NT2/D1 (cell line): ENCODE data around the gene HRH3.

Experiments used
- DNase-seq: peaks from one replicate; pipeline ENCODE4 v3.0.0-alpha.2; 2011; ENCODE audit warnings: low read depth, low spot score
- H3K27me3 ChIP-seq: 2 replicates; pipeline ENCODE4 v1.6.0; 2011; ENCODE audit warnings: mild to moderate bottlenecking; ENCODE audit not compliant: insufficient read length, insufficient read depth
- H3K36me3 ChIP-seq: 2 replicates; pipeline ENCODE4 v1.6.1; 2011; ENCODE audit warnings: mild to moderate bottlenecking, low read length, mixed read lengths; ENCODE audit not compliant: insufficient read depth, insufficient read length
- H3K4me1 ChIP-seq: 2 replicates; pipeline ENCODE4 v1.5.1; 2011; ENCODE audit not compliant: insufficient read depth, insufficient read length
- H3K4me3 ChIP-seq: 2 replicates; pipeline ENCODE4 v1.5.1; 2011; ENCODE audit warnings: low read depth; ENCODE audit not compliant: insufficient read length
- H3K9ac ChIP-seq: 2 replicates; pipeline ENCODE4 v1.6.0; 2011; ENCODE audit warnings: low read depth; ENCODE audit not compliant: insufficient read length
- H3K9me3 ChIP-seq: 2 replicates; pipeline ENCODE4 v1.5.1; 2011; ENCODE audit warnings: mild to moderate bottlenecking, low read length; ENCODE audit not compliant: insufficient read depth
- SUZ12 ChIP-seq: IDR thresholded peaks from 2 replicates; pipeline ENCODE4 v1.6.1; 2011; ENCODE audit not compliant: insufficient read length, insufficient read depth; ENCODE audit errors: extremely low read depth
- YY1 ChIP-seq: IDR thresholded peaks from 2 replicates; pipeline ENCODE4 v1.6.1; 2011; ENCODE audit not compliant: insufficient read length, insufficient read depth
- ZNF274 ChIP-seq: IDR thresholded peaks from 2 replicates; pipeline ENCODE4 v1.6.1; 2011; ENCODE audit warnings: mild to moderate bottlenecking, low read depth, low read length

HRH3 gene

GRCh38 chr20:62252342-62252966 is 32.4 kb upstream of the HRH3 start:
- Histone ChIP-seq H3K9ac (no peak overlapping the region), H3K27me3 (no peaks in the 10 kb centered on the region), H3K36me3 (peaks cover 15% of the 10 kb centered on the region), H3K9me3 (no peaks in the 10 kb centered on the region), H3K4me3 (no peak overlapping the region), H3K4me1 (peaks cover 7% of the 10 kb centered on the region)
- no peak for TF ChIP-seq ZNF274
- TF ChIP-seq SUZ12, result no peak
- TF ChIP-seq YY1, result no peak
- no peak for DNase-seq

- no peak overlapping the region for H3K4me3 ChIP-seq
- H3K4me1 ChIP-seq, result peaks cover 11% of the 10 kb centered on the region
- H3K9ac ChIP-seq, result no peak overlapping the region
- no peak for DNase-seq
- TF ChIP-seq YY1 (no peak), SUZ12 (no peak), ZNF274 (no peak)
- H3K36me3 ChIP-seq, result peaks cover 7% of the 10 kb centered on the region
- no peaks in the 10 kb centered on the region for H3K9me3 ChIP-seq
- H3K27me3 ChIP-seq, result no peaks in the 10 kb centered on the region
Observed at GRCh38 chr20:62248890-62249560, 28.9 kb upstream of the HRH3 start.

- H3K36me3 ChIP-seq, result peaks cover 18% of the 10 kb centered on the region
- TF ChIP-seq ZNF274 (no peak), SUZ12 (no peak), YY1 (no peak)
- no peak for DNase-seq
- H3K9me3 ChIP-seq, result no peaks in the 10 kb centered on the region
- H3K9ac ChIP-seq, result no peak overlapping the region
- peaks cover 7% of the 10 kb centered on the region for H3K4me1 ChIP-seq
- no peaks in the 10 kb centered on the region for H3K27me3 ChIP-seq
- H3K4me3 ChIP-seq, result no peak overlapping the region
Observed at GRCh38 chr20:62246872-62247652, 27.0 kb upstream of the HRH3 start.

GRCh38 chr20:62246431-62246830 is 26.4 kb upstream of the HRH3 start:
- DNase-seq, result no peak
- H3K9me3 ChIP-seq, result no peaks in the 10 kb centered on the region
- no peaks in the 10 kb centered on the region for H3K27me3 ChIP-seq
- peaks cover 21% of the 10 kb centered on the region for H3K36me3 ChIP-seq
- H3K4me1 ChIP-seq, result peaks cover 7% of the 10 kb centered on the region
- no peak for TF ChIP-seq YY1
- H3K9ac ChIP-seq, result no peak overlapping the region
- no peak overlapping the region for H3K4me3 ChIP-seq

- no peak overlapping the region for H3K4me3 ChIP-seq
- peaks cover 7% of the 10 kb centered on the region for H3K4me1 ChIP-seq
- H3K36me3 ChIP-seq, result peaks cover 23% of the 10 kb centered on the region
- no peak overlapping the region for H3K9ac ChIP-seq
- TF ChIP-seq ZNF274 (no peak), YY1 (no peak)
- no peaks in the 10 kb centered on the region for H3K9me3 ChIP-seq
- no peaks in the 10 kb centered on the region for H3K27me3 ChIP-seq
- DNase-seq, result no peak
Observed at GRCh38 chr20:62245911-62246280, 25.8 kb upstream of the HRH3 start.

GRCh38 chr20:62244644-62245108 is 24.6 kb upstream of the HRH3 start:
- no peak for TF ChIP-seq SUZ12
- TF ChIP-seq ZNF274, result no peak
- no peak for TF ChIP-seq YY1
- no peaks in the 10 kb centered on the region for H3K27me3 ChIP-seq
- H3K36me3 ChIP-seq, result peaks cover 26% of the 10 kb centered on the region
- no peak for DNase-seq
- H3K4me1 ChIP-seq, result peaks cover 7% of the 10 kb centered on the region
- H3K9me3 ChIP-seq, result no peaks in the 10 kb centered on the region
- H3K9ac ChIP-seq, result no peak overlapping the region
- H3K4me3 ChIP-seq, result no peak overlapping the region

- Histone ChIP-seq H3K27me3 (peaks cover 3% of the 10 kb centered on the region), H3K9me3 (no peaks in the 10 kb centered on the region), H3K36me3 (peaks cover 26% of the 10 kb centered on the region), H3K4me1 (peaks cover 7% of the 10 kb centered on the region), H3K4me3 (no peak overlapping the region), H3K9ac (no peak overlapping the region)
- no peak for DNase-seq
- TF ChIP-seq ZNF274 (no peak), SUZ12 (no peak), YY1 (no peak)
Observed at GRCh38 chr20:62243906-62244515, 23.9 kb upstream of the HRH3 start.
